Endothelial cell of umbilical vein (primary cell): Measurements from ENCODE around the gene TMED7. TPM values are rescaled to one million over a fixed set of nuclear protein-coding genes. Genes with fewer than 3 reads are reported as not detected.

Source experiments
- BruUV-seq: library from RNA; stranded (reverse); fragments of 400-500 nt; replicated peaks from 2 replicates; lab custom pipeline; 2021; lab: Mats Ljungman, UMichigan
- CTCF ChIA-PET: fragments of 300-600, 350-600 bp; sonication (Branson Sonifier 250); formaldehyde crosslinking; loops from one replicate; lab custom pipeline; 2021; ENCODE audit warnings: antibody characterized with exemption, inconsistent platforms; lab: Charles Lee
- POLR2A ChIA-PET: fragments of 300-600, 350-600 bp; sonication (Branson Sonifier 250); formaldehyde crosslinking; loops from one replicate; lab custom pipeline; 2021; ENCODE audit warnings: antibody characterized with exemption, inconsistent platforms; lab: Charles Lee
- DNase-seq: peaks from one replicate; pipeline ENCODE4 v3.0.0-alpha.2; 2011; ENCODE audit warnings: low read depth, low spot score
- FAIRE-seq: peaks from 2 replicates; lab custom pipeline; 2011; peaks lifted over from hg19 to GRCh38; lab: Jason Lieb, UNC
- H2AFZ ChIP-seq: 2 replicates; pipeline ENCODE4 v1.6.0; 2012; ENCODE audit warnings: low read depth, low read length, control low read depth, inconsistent platforms
- H3K27ac ChIP-seq: 2 replicates; pipeline ENCODE4 v1.5.1; 2011; ENCODE audit warnings: low read depth, mild to moderate bottlenecking, control low read depth, low read length, moderate library complexity; ENCODE audit not compliant: insufficient read depth
- H3K27me3 ChIP-seq, 2 experiments: 2 replicates each; pipeline versions ENCODE4 v1.6.0 to v1.6.1; 2011; ENCODE audit warnings: low read length in 2 of 2, mixed read lengths in 1 of 2; ENCODE audit not compliant: control insufficient read depth in 2 of 2, insufficient read depth in 2 of 2
- H3K36me3 ChIP-seq, 2 experiments: 2 replicates in 1 of 2; 3 replicates in 1 of 2; pipeline ENCODE4 v1.5.1; 2011; ENCODE audit warnings: low read length in 2 of 2, mild to moderate bottlenecking in 1 of 2, moderate library complexity in 1 of 2; ENCODE audit not compliant: control insufficient read depth in 2 of 2, insufficient read depth in 2 of 2; ENCODE audit errors: extremely low read depth in 1 of 2
- H3K4me1 ChIP-seq: 3 replicates; pipeline ENCODE4 v1.5.1; 2011; ENCODE audit warnings: mild to moderate bottlenecking, low read length; ENCODE audit not compliant: control insufficient read depth, insufficient read depth; ENCODE audit errors: extremely low read depth
- H3K4me2 ChIP-seq: 2 replicates; pipeline ENCODE4 v1.6.1; 2011; ENCODE audit warnings: low read length, control low read depth, mixed read lengths; ENCODE audit not compliant: insufficient read depth
- H3K4me3 ChIP-seq, 3 experiments: fragments of 200-600 bp in 1 of 3; sonication (generic), shearing (Covaris generic) in 1 of 3; replicated peaks in 1 of 3; 2 replicates each; pipeline ENCODE4 v1.5.1; 2011 to 2016; ENCODE audit warnings: control low read depth in 3 of 3, low read length in 3 of 3, mild to moderate bottlenecking in 2 of 3, inconsistent platforms in 1 of 3, low read depth in 1 of 3, moderate library complexity in 1 of 3; ENCODE audit not compliant: insufficient read depth in 1 of 3
- H3K79me2 ChIP-seq: 2 replicates; pipeline ENCODE4 v1.6.0; 2012; ENCODE audit warnings: low read length, inconsistent platforms; ENCODE audit not compliant: control insufficient read depth, insufficient read depth
- H3K9ac ChIP-seq: replicated peaks from 2 replicates; pipeline ENCODE3; 2011; ENCODE audit warnings: low read length, control low read depth; ENCODE audit not compliant: insufficient read depth; ENCODE audit errors: extremely low read depth
- H3K9me1 ChIP-seq: replicated peaks from 3 replicates; pipeline ENCODE4 v1.6.0; 2011; ENCODE audit warnings: mild to moderate bottlenecking, low read length; ENCODE audit not compliant: control insufficient read depth, insufficient read depth; ENCODE audit errors: extremely low read depth
- H3K9me3 ChIP-seq: replicated peaks from 2 replicates; pipeline ENCODE4 v1.5.1; 2012; ENCODE audit warnings: low read length, inconsistent platforms; ENCODE audit not compliant: control insufficient read depth, insufficient read depth
- H4K20me1 ChIP-seq: replicated peaks from 2 replicates; pipeline ENCODE3; 2011; ENCODE audit warnings: mild to moderate bottlenecking, low read length; ENCODE audit not compliant: control insufficient read depth, insufficient read depth; ENCODE audit errors: extremely low read depth
- CTCF ChIP-seq, 2 donors: IDR thresholded peaks; 1 replicate in 1 of 2; 2 replicates in 1 of 2; pipeline ENCODE4 v1.5.1; 2011; ENCODE audit warnings: low read length in 2 of 2, mild to moderate bottlenecking in 2 of 2, moderate library complexity in 2 of 2, control low read depth in 1 of 2, inconsistent platforms in 1 of 2, low read depth in 1 of 2; ENCODE audit not compliant: insufficient read depth in 1 of 2; ENCODE audit errors: extremely low read depth in 1 of 2
- EZH2 ChIP-seq: IDR thresholded peaks from 2 replicates; pipeline ENCODE4 v1.6.1; 2012; ENCODE audit warnings: borderline replicate concordance, low read depth, mild to moderate bottlenecking, moderate library complexity, low read length, inconsistent platforms; ENCODE audit not compliant: severe bottlenecking
- FOS ChIP-seq: IDR thresholded peaks from 2 replicates; pipeline ENCODE4 v1.6.1; 2011; ENCODE audit warnings: mild to moderate bottlenecking, low read length, moderate library complexity, borderline replicate concordance; ENCODE audit not compliant: insufficient read depth
- GATA2 ChIP-seq: IDR thresholded peaks from 2 replicates; pipeline ENCODE4 v1.7.0; 2011; ENCODE audit warnings: low read depth, mild to moderate bottlenecking, moderate library complexity, mixed read lengths, low read length; ENCODE audit not compliant: insufficient read length, insufficient read depth
- JUN ChIP-seq: IDR thresholded peaks from 2 replicates; pipeline ENCODE4 v1.6.1; 2011; ENCODE audit warnings: borderline replicate concordance, low read depth; ENCODE audit not compliant: insufficient read length, insufficient read depth
- MYC ChIP-seq: IDR thresholded peaks from one replicate; pipeline ENCODE4 v1.6.1; 2011; ENCODE audit warnings: mild to moderate bottlenecking, low read depth, low read length
- POLR2A ChIP-seq: IDR thresholded peaks from 2 replicates; pipeline ENCODE4 v1.6.1; 2012; ENCODE audit warnings: low read depth, mild to moderate bottlenecking, control low read depth, low read length
- POLR2AphosphoS5 ChIP-seq: IDR thresholded peaks from 2 replicates; pipeline ENCODE4 v1.6.1; 2012; ENCODE audit warnings: low read depth, mild to moderate bottlenecking, control low read depth, low read length, moderate library complexity; ENCODE audit not compliant: insufficient read depth
- dilution Hi-C: fragments of 300-500 bp; cut with MboI; formaldehyde crosslinking; loops from one replicate; pipeline ENCODE4 v1.15.0; 2019; ENCODE audit warnings: low sequenced_read_pairs; ENCODE audit not compliant: extremely low pct_ligation_motif_present
- intact Hi-C: fragments of 100-400 bp; cut with micrococcal nuclease; formaldehyde crosslinking; loops from one replicate; pipeline ENCODE4 v1.10.0; 2022
- polyA plus RNA-seq, 4 experiments: library from polyadenylated mRNA; depleted of rRNA in 3 of 4; stranded (reverse) in 3 of 4; unstranded in 1 of 4; fragments of >200 nt; gene quantifications; 2 replicates each; pipeline versions ENCODE4 v1.2.1 to v1.2.3, GENCODE V29; 2011 to 2012; ENCODE audit warnings: missing spikeins in 1 of 4
- total RNA-seq: library from RNA; stranded (reverse); gene quantifications from 2 replicates; pipeline ENCODE4 v1.2.3, GENCODE V29; 2021
- TF ChIP-seq, protein P1 (sequence below): IDR thresholded peaks from 2 replicates; pipeline ENCODE4 v1.6.1; 2011; ENCODE audit not compliant: insufficient read depth, insufficient read length

Gene TMED7
- total and polyA plus RNA-seq, 2 donors (not counting 3 experiments of a cell fraction or from before 2014, with no cell fraction given): 57.6 to 101 TPM

GRCh38 chr5:115605436-115605835, 20.4 kb downstream of the TMED7 start:
- CTCF ChIA-PET: no interaction called here
- no peaks in the 10 kb centered on the region for H3K9me3 ChIP-seq
- no peak for DNase-seq
- peaks cover 2% of the 10 kb centered on the region for H3K79me2 ChIP-seq
- H3K36me3 ChIP-seq: peaks cover 0 to 2% of the 10 kb centered on the region in 2 experiments
- dilution Hi-C loops (no loop called here), intact Hi-C loops (no loop called here)
- no peak overlapping the region for H3K9ac ChIP-seq
- no peaks in the 10 kb centered on the region for H3K9me1 ChIP-seq
- BruUV-seq: no TSS peak
- POLR2A ChIA-PET: no interaction called here
- FAIRE-seq: no peak
- H3K4me3 ChIP-seq: no peak overlapping the region
- peaks cover 16% of the 10 kb centered on the region for H3K4me1 ChIP-seq
- no peak for TF ChIP-seq EZH2
- TF ChIP-seq, protein P1, sequence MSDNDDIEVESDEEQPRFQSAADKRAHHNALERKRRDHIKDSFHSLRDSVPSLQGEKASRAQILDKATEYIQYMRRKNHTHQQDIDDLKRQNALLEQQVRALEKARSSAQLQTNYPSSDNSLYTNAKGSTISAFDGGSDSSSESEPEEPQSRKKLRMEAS: no peak
- TF ChIP-seq CTCF (IDR thresholded peaks at IDR 0.05; ENCODE audit: extremely low read depth in 1 of 2, insufficient read depth in 1 of 2, low read depth in 1 of 2, low read length in 2 of 2): no peak
- TF ChIP-seq GATA2: no peak
- no peak for TF ChIP-seq JUN
- no peak for TF ChIP-seq MYC
- no peak for TF ChIP-seq FOS
- no peak for TF ChIP-seq POLR2A
- no peak for TF ChIP-seq POLR2AphosphoS5
- H2AFZ ChIP-seq: no peak overlapping the region
- no peaks in the 10 kb centered on the region for H4K20me1 ChIP-seq
- H3K27me3 ChIP-seq: no peaks in the 10 kb centered on the region
- no peak overlapping the region for H3K27ac ChIP-seq
- H3K4me2 ChIP-seq: no peak overlapping the region
